A549 (cell line): Measurements from ENCODE around the gene GAL. TPM values are rescaled to one million over a fixed set of nuclear protein-coding genes. Genes with fewer than 3 reads are reported as not detected.

Source experiments
- ATAC-seq, 2 experiments: fragments of 200-7000 bp in 1 of 2; fragments of >200 bp in 1 of 2; cut with Nextera tagmentation in 1 of 2; cut with Tn5 transposase in 1 of 2; 3 replicates each; pipeline versions ENCODE4 v1.8.0 to v1.9.1; 2018 to 2020; ENCODE audit warnings: mild to moderate bottlenecking in 1 of 2, moderate library complexity in 1 of 2
- CTCF ChIA-PET: fragments of 300-600 bp; sonication (Branson Sonifier 250); formaldehyde crosslinking; extraction: SDS; loops from one replicate; lab custom pipeline; 2021; ENCODE audit warnings: antibody characterized with exemption, inconsistent platforms; lab: Yijun Ruan, JAX
- POLR2A ChIA-PET: fragments of 350-600 bp; formaldehyde crosslinking; extraction: SDS; loops from one replicate; lab custom pipeline; 2021; ENCODE audit warnings: antibody characterized with exemption, inconsistent platforms; lab: Yijun Ruan, JAX
- DNase-seq, 2 experiments: peaks; one replicate each; pipeline versions ENCODE4 v3.0.0 to v3.0.0-alpha.2; 2011 to 2016; ENCODE audit warnings: low read depth in 1 of 2, low spot score in 1 of 2
- FAIRE-seq: peaks from 2 replicates; lab custom pipeline; 2011; peaks lifted over from hg19 to GRCh38; lab: Jason Lieb, UNC
- H3K27ac ChIP-seq, 2 experiments: fragments of >200 bp; sonication (Bioruptor Twin); formaldehyde crosslinking; 3 replicates each; pipeline ENCODE4 v1.5.1; 2016 to 2017
- H3K4me1 ChIP-seq: fragments of >200 bp; sonication (Bioruptor Twin); formaldehyde crosslinking; 3 replicates; pipeline ENCODE4 v1.6.1; 2016
- H3K4me2 ChIP-seq: fragments of >200 bp; sonication (Bioruptor Twin); formaldehyde crosslinking; 3 replicates; pipeline ENCODE4 v1.6.1; 2016
- H3K4me3 ChIP-seq: fragments of >200 bp; sonication (Bioruptor Twin); formaldehyde crosslinking; 3 replicates; pipeline ENCODE4 v1.5.1; 2016
- H3K9me3 ChIP-seq: fragments of >200 bp; sonication (Bioruptor Twin); formaldehyde crosslinking; 3 replicates; pipeline ENCODE4 v1.6.1; 2016
- BHLHE40 ChIP-seq: IDR thresholded peaks from 2 replicates; pipeline ENCODE4 v1.6.1; 2012; ENCODE audit warnings: low read depth, low read length, inconsistent platforms
- CHD4 ChIP-seq: fragments of 200-600 bp; sonication (generic); IDR thresholded peaks from 2 replicates; pipeline ENCODE4 v1.6.1; 2016; ENCODE audit warnings: antibody characterized with exemption, mild to moderate bottlenecking, borderline replicate concordance
- CTCF ChIP-seq: fragments of >200 bp; sonication (Bioruptor Twin); formaldehyde crosslinking; IDR thresholded peaks from 3 replicates; pipeline ENCODE4 v1.5.1; 2016
- FOSL2 ChIP-seq, 2 experiments: fragments of 450-650 bp in 1 of 2; fragments of >200 bp in 1 of 2; sonication (Bioruptor Twin) in 1 of 2; formaldehyde crosslinking; IDR thresholded peaks; 2 replicates each; pipeline versions ENCODE4 v1.5.0 to v1.6.1; 2016 to 2020; ENCODE audit warnings: mild to moderate bottlenecking in 1 of 2, moderate library complexity in 1 of 2
- FOXS1 ChIP-seq: fragments of 250-450 bp; sonication (Bioruptor Pico); IDR thresholded peaks from 2 replicates; pipeline ENCODE4 v1.5.0; 2020; ENCODE audit warnings: mild to moderate bottlenecking, moderate library complexity
- HOXB5 ChIP-seq: fragments of 250-450 bp; sonication (Bioruptor Pico); IDR thresholded peaks from 2 replicates; pipeline ENCODE4 v1.5.0; 2020; ENCODE audit warnings: mild to moderate bottlenecking, moderate library complexity
- JUNB ChIP-seq: fragments of >200 bp; sonication (Bioruptor Twin); formaldehyde crosslinking; IDR thresholded peaks from 2 replicates; pipeline ENCODE4 v1.6.1; 2016
- KDM5A ChIP-seq: fragments of 200-600 bp; sonication (generic); IDR thresholded peaks from 2 replicates; pipeline ENCODE4 v1.6.1; 2016; ENCODE audit warnings: antibody characterized with exemption, mild to moderate bottlenecking
- MAFK ChIP-seq: fragments of 450-650 bp; IDR thresholded peaks from 2 replicates; pipeline ENCODE4 v1.6.1; 2014; ENCODE audit not compliant: partially characterized antibody
- MAX ChIP-seq: IDR thresholded peaks from 2 replicates; pipeline ENCODE4 v1.6.1; 2012
- MYC ChIP-seq: IDR thresholded peaks from 2 replicates; pipeline ENCODE4 v1.6.1; 2012; ENCODE audit warnings: mild to moderate bottlenecking, inconsistent platforms, low read length, improper control_type of control experiment, borderline replicate concordance
- PBX3 ChIP-seq: IDR thresholded peaks from 2 replicates; pipeline ENCODE4 v1.6.1; 2012
- POLR2AphosphoS2 ChIP-seq: conservative IDR thresholded peaks from 2 replicates; pipeline ENCODE4 v1.6.1; 2012; ENCODE audit warnings: low read length, improper control_type of control experiment, inconsistent platforms
- RAD21 ChIP-seq, 2 experiments: fragments of >200 bp in 1 of 2; sonication (Bioruptor Twin) in 1 of 2; formaldehyde crosslinking in 1 of 2; IDR thresholded peaks in 1 of 2; conservative IDR thresholded peaks in 1 of 2; 2 replicates in 1 of 2; 3 replicates in 1 of 2; pipeline ENCODE4 v1.6.1; 2012 to 2018; ENCODE audit warnings: inconsistent platforms in 1 of 2
- REST ChIP-seq: fragments of 200-600 bp; sonication (generic); IDR thresholded peaks from 2 replicates; pipeline ENCODE4 v1.6.1; 2016; ENCODE audit warnings: antibody characterized with exemption, mild to moderate bottlenecking, moderate library complexity
- SMC3 ChIP-seq: fragments of >200 bp; sonication (Bioruptor Twin); formaldehyde crosslinking; IDR thresholded peaks from 3 replicates; pipeline ENCODE4 v1.6.1; 2018; ENCODE audit warnings: inconsistent platforms
- TFCP2L1 ChIP-seq: fragments of 250-450 bp; sonication (Bioruptor Pico); IDR thresholded peaks from 2 replicates; pipeline ENCODE4 v1.5.0; 2021; ENCODE audit warnings: mild to moderate bottlenecking
- ZC3H11A ChIP-seq: fragments of 450-650 bp; IDR thresholded peaks from 2 replicates; pipeline ENCODE4 v1.6.1; 2014; ENCODE audit warnings: antibody characterized with exemption, mild to moderate bottlenecking
- ZSCAN20 ChIP-seq: fragments of 250-450 bp; sonication (Bioruptor Pico); IDR thresholded peaks from 2 replicates; pipeline ENCODE4 v1.8.0; 2022; ENCODE audit warnings: mild to moderate bottlenecking, moderate library complexity
- WGBS: methylation state at CpG from one replicate; pipeline ENCODE4 v1.1.6; 2017; ENCODE audit errors: missing lambda C conversion rate; 5-methylcytosine and 5-hydroxymethylcytosine counted together
- polyA plus RNA-seq, 4 experiments: library from polyadenylated mRNA; depleted of rRNA in 3 of 4; stranded (reverse); fragments of >200 nt; fragmentation: RNase III in 1 of 4; extraction: RNeasy Plus Mini Kit Qiagen cat#74134 plus additional on column Dnase treatment in 1 of 4; gene quantifications; 2 replicates in 3 of 4; 3 replicates in 1 of 4; pipeline ENCODE4 v1.2.3, GENCODE V29; 2011 to 2017

GAL gene
- polyA plus RNA-seq, 2 of the 4 experiments (the other 2 are of a cell fraction), result 2.2 to 8.6 TPM

- CTCF ChIA-PET, result interaction anchor here (1.4 to 1.5 kb wide), 2 partner anchors 12 to 13 kb away, joined by 3 to 6 read pairs; no protein-coding TSS in a partner anchor
- H3K4me3 ChIP-seq, result no peak overlapping the region
- TF ChIP-seq CTCF (0 out of 3 replicates have a peak, but pooled peaks have one; percentile 8), RAD21 (conservative IDR thresholded peaks at IDR 0.05 in 1 of 2, IDR thresholded peaks at IDR 0.05 in 1 of 2) (0 out of 5 replicates have a peak, but pooled peaks have one; percentile 8 to 10), FOXS1 (CRISPR knock-in tag) (no peak), MAFK (peak; percentile 92)
- TF ChIP-seq, all 56 proteins: peak for 3
- H3K27ac ChIP-seq, result no peak overlapping the region
- no peaks in the 10 kb centered on the region for H3K4me1 ChIP-seq
- 77% methylated on average over 16 of the region's 16 CpGs for WGBS
- no peak for DNase-seq
- ATAC-seq, result no peak
- H3K4me2 ChIP-seq, result no peak overlapping the region
- no peaks in the 10 kb centered on the region for H3K9me3 ChIP-seq
- POLR2A ChIA-PET, result interaction anchor here (0.7 kb wide), 1 partner anchor 163 kb away, joined by 3 read pairs; no protein-coding TSS in a partner anchor
- no peak for FAIRE-seq
These were observed 6.5 kb downstream of the GAL start for GRCh38 chr11:68690671-68691401.

GRCh38 chr11:68691402-68691784 is 7.0 kb downstream of the GAL start:
- H3K4me2 ChIP-seq, result no peak overlapping the region
- 0 out of 3 replicates have a peak, but pooled peaks cover 3% of the 10 kb centered on the region for H3K9me3 ChIP-seq
- ChIA-PET CTCF (interaction anchor here (1.4 to 1.5 kb wide), 2 partner anchors 12 kb away, joined by 3 to 6 read pairs; no protein-coding TSS in a partner anchor), POLR2A (interaction anchor here (0.7 kb wide), 1 partner anchor 163 kb away, joined by 3 read pairs; no protein-coding TSS in a partner anchor)
- no peak overlapping the region for H3K4me3 ChIP-seq
- FAIRE-seq, result no peak
- ATAC-seq, result no peak
- H3K4me1 ChIP-seq, result no peaks in the 10 kb centered on the region
- 69% methylated on average over 9 of the region's 9 CpGs for WGBS
- no peak overlapping the region for H3K27ac ChIP-seq
- no peak for TF ChIP-seq SMC3
- TF ChIP-seq ZC3H11A, result no peak
- TF ChIP-seq HOXB5 (CRISPR knock-in tag), result no peak
- no peak for TF ChIP-seq KDM5A
- TF ChIP-seq MAX, result no peak
- no peak for TF ChIP-seq JUNB
- TF ChIP-seq FOSL2 (IDR thresholded peaks at IDR 0.05), result no peak
- no peak for TF ChIP-seq FOSL2 (CRISPR knock-in tag; IDR thresholded peaks at IDR 0.05)
- no peak for TF ChIP-seq CHD4
- no peak for TF ChIP-seq TFCP2L1 (CRISPR knock-in tag)
- TF ChIP-seq MYC, result no peak
- TF ChIP-seq PBX3, result no peak
- no peak for TF ChIP-seq BHLHE40
- TF ChIP-seq ZSCAN20 (CRISPR knock-in tag), result no peak
- no peak for TF ChIP-seq REST
- no peak for TF ChIP-seq POLR2AphosphoS2
- TF ChIP-seq, all 56 proteins: peak for 0
- no peak for DNase-seq
